Coronary artery (tissue), 2 donors: Measurements from ENCODE around the gene CENPC.
"Not testable (repeated sequence)": the region's sequence is repeated elsewhere in the genome, so short reads cannot be mapped to it uniquely, and the experiment has no call there.

Experiments used
- DNase-seq: peaks from one replicate; pipeline ENCODE4 v3.0.0-alpha.2; 2017; ENCODE audit warnings: low spot score
- H3K27ac ChIP-seq, 2 donors: fragments of 200-600 bp; sonication (generic); one replicate each; pipeline ENCODE4 v1.5.1; 2016 to 2019
- H3K4me3 ChIP-seq: fragments of 200-600 bp; sonication (generic); 2 replicates; pipeline ENCODE4 v1.5.1; 2016; ENCODE audit warnings: mild to moderate bottlenecking, moderate library complexity
- CTCF ChIP-seq: fragments of 200-600 bp; sonication (generic); IDR thresholded peaks from one replicate; pipeline ENCODE4 v1.5.1; 2019; ENCODE audit warnings: antibody characterized with exemption

Gene CENPC

GRCh38 chr4:67535280-67535840, 9.9 kb downstream of the CENPC start:
- no peak overlapping the region for H3K27ac ChIP-seq
- DNase-seq = no peak
- H3K4me3 ChIP-seq = no peak overlapping the region
- no peak for TF ChIP-seq CTCF

DNA sequence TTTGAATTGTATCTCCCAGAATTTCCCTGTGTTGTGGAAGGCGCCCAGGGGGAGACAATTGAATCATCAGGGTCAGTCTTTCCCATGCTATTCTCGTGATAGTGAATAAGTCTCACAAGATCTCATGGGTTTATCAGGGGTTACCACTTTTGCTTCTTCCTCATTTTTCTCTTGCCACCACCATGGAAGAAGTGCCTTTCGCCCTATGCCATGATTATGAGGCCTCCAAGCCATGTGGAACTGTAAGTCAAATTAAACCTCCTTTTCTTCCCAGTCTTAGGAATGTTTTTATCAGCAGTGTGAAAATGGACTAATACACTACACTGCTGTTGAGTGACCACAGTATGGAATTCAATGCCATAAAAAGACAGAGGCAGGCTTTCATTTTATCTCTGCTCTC, 12.2 kb downstream of the CENPC start:
- H3K4me3 ChIP-seq = no peak overlapping the region
- H3K27ac ChIP-seq = no peak overlapping the region
- DNase-seq = no peak
- no peak for TF ChIP-seq CTCF

GRCh38 chr4:67532397-67532796, 12.9 kb downstream of the CENPC start:
- DNase-seq, H3K27ac ChIP-seq, H3K4me3 ChIP-seq: not testable (repeated sequence)

DNA sequence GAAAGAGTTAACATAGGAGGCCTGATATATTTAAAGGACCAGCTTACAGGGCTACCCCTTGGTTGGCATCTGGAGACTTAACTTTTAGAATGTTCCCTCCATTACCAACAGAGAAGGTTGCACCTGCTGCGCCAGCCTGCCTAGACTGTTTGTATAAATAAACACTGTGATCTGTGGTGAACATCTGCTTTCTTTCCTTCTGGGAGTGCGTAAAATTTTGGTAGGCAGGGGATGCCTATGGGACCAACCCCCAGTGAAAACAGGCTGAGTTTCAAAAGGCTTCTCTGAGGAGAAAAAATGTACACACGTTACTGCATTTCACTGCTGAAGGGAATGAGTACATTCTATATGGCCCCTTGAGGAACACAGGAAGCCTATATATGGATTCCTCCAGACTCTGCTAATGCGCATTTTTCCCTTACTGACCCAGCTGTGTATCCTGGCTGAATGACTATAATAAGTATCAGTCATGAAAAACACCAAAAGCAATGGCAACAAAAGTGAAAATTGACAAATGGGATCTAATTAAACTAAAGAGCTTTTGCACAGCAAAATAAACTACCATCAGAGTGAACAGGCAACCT, 13.8 kb downstream of the CENPC start:
- no peak overlapping the region for H3K27ac ChIP-seq
- no peak for DNase-seq
- no peak for TF ChIP-seq CTCF
- H3K4me3 ChIP-seq = no peak overlapping the region

GRCh38 chr4:67524140-67524539, 21.2 kb downstream of the CENPC start:
- not testable (repeated sequence) for DNase-seq, H3K4me3 ChIP-seq, H3K27ac ChIP-seq

GRCh38 chr4:67522851-67523671, 22.2 kb downstream of the CENPC start:
- Histone ChIP-seq H3K27ac (no peak overlapping the region), H3K4me3 (no peak overlapping the region)
- no peak for TF ChIP-seq CTCF
- no peak for DNase-seq

DNA sequence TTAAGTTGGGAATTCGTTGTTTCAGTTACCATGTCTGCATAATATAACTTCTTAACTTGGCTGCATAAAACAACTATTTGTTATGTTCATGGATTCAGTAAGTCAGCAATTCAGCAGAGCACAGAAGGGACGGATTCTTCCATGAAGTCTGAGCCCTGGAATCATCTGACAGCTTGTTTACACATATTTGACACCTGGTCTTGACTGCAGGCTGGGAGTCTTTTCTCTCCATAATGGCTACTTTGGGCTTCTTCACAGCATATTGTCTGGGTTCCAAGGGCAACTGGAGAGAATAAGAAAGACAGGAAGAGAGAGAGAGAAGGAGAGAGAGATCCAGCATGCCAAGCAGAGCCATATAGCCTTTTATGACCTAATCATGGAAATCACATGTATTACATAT, 23.1 kb downstream of the CENPC start:
- DNase-seq = no peak
- Histone ChIP-seq H3K4me3 (no peak overlapping the region), H3K27ac (no peak overlapping the region)
- TF ChIP-seq CTCF = no peak

- H3K4me3 ChIP-seq = no peak overlapping the region
- TF ChIP-seq CTCF = no peak
- DNase-seq = no peak
- no peak overlapping the region for H3K27ac ChIP-seq
Observed at GRCh38 chr4:67521506-67521905, 23.8 kb downstream of the CENPC start.
